Keratinocyte (primary cell): ENCODE data around the gene SF3A1. TPM values are rescaled to one million over a fixed set of nuclear protein-coding genes. Genes with fewer than 3 reads are reported as not detected.

Experiments
- DNase-seq: peaks from one replicate; pipeline ENCODE4 v3.0.0-alpha.2; 2011; ENCODE audit warnings: low read depth, missing footprints, low spot score
- FAIRE-seq: peaks from 2 replicates; lab custom pipeline; 2011; peaks lifted over from hg19 to GRCh38; lab: Jason Lieb, UNC
- H2AFZ ChIP-seq: 2 replicates; pipeline ENCODE4 v1.6.0; 2012; ENCODE audit warnings: low read length, control low read depth, inconsistent platforms; ENCODE audit not compliant: control insufficient read depth
- H3K27ac ChIP-seq: 2 replicates; pipeline ENCODE4 v1.5.1; 2011; ENCODE audit warnings: low read length; ENCODE audit not compliant: control insufficient read depth, insufficient read depth
- H3K27me3 ChIP-seq: 3 replicates; pipeline ENCODE4 v1.6.0; 2011; ENCODE audit warnings: low read length; ENCODE audit not compliant: control insufficient read depth, insufficient read depth; ENCODE audit errors: extremely low read depth
- H3K36me3 ChIP-seq, 2 experiments: 2 replicates in 1 of 2; 3 replicates in 1 of 2; pipeline ENCODE4 v1.5.1; 2011; ENCODE audit warnings: low read length in 2 of 2, mild to moderate bottlenecking in 1 of 2; ENCODE audit not compliant: control insufficient read depth in 2 of 2, insufficient read depth in 2 of 2; ENCODE audit errors: extremely low read depth in 1 of 2
- H3K4me1 ChIP-seq: 3 replicates; pipeline ENCODE4 v1.5.1; 2011; ENCODE audit warnings: low read length; ENCODE audit not compliant: control insufficient read depth, insufficient read depth; ENCODE audit errors: extremely low read depth
- H3K4me2 ChIP-seq: 3 replicates; pipeline ENCODE4 v1.6.0; 2011; ENCODE audit warnings: low read depth, low read length; ENCODE audit not compliant: control insufficient read depth, insufficient read depth; ENCODE audit errors: extremely low read depth
- H3K4me3 ChIP-seq, 3 experiments: fragments of 200-600 bp in 1 of 3; sonication (generic) in 1 of 3; 2 replicates in 2 of 3; 3 replicates in 1 of 3; pipeline ENCODE4 v1.5.1; 2011 to 2016; ENCODE audit warnings: low read length in 3 of 3, mild to moderate bottlenecking in 3 of 3, control low read depth in 2 of 3, inconsistent platforms in 1 of 3, low read depth in 1 of 3, mixed read lengths in 1 of 3, mixed run types in 1 of 3, moderate library complexity in 1 of 3; ENCODE audit not compliant: control insufficient read depth in 2 of 3, insufficient read depth in 2 of 3; ENCODE audit errors: extremely low read depth in 1 of 3
- H3K79me2 ChIP-seq: 2 replicates; pipeline ENCODE4 v1.6.0; 2012; ENCODE audit warnings: low read length; ENCODE audit not compliant: control insufficient read depth, insufficient read depth
- H3K9ac ChIP-seq: 3 replicates; pipeline ENCODE4 v1.6.0; 2011; ENCODE audit warnings: low read length; ENCODE audit not compliant: control insufficient read depth, insufficient read depth; ENCODE audit errors: extremely low read depth
- H3K9me1 ChIP-seq: 3 replicates; pipeline ENCODE4 v1.6.0; 2011; ENCODE audit warnings: low read length; ENCODE audit not compliant: control insufficient read depth, insufficient read depth; ENCODE audit errors: extremely low read depth
- H3K9me3 ChIP-seq: 2 replicates; pipeline ENCODE4 v1.5.1; 2012; ENCODE audit warnings: low read depth, low read length; ENCODE audit not compliant: control insufficient read depth
- H4K20me1 ChIP-seq: 3 replicates; pipeline ENCODE4 v1.6.0; 2011; ENCODE audit warnings: low read length; ENCODE audit not compliant: control insufficient read depth, insufficient read depth; ENCODE audit errors: extremely low read depth
- EZH2 ChIP-seq: IDR thresholded peaks from one replicate; pipeline ENCODE4 v1.6.1; 2012; ENCODE audit warnings: inconsistent platforms, mild to moderate bottlenecking, low read length, moderate library complexity
- dilution Hi-C: fragments of 300-500 bp; cut with MboI; formaldehyde crosslinking; loops from one replicate; pipeline ENCODE4 v1.7.0; 2020; ENCODE audit warnings: low sequenced_read_pairs; ENCODE audit not compliant: extremely low pct_ligation_motif_present
- polyA plus RNA-seq, 5 experiments: library from polyadenylated mRNA; depleted of rRNA in 3 of 5; stranded (reverse) in 3 of 5; stranded (forward) in 1 of 5; unstranded in 1 of 5; fragments of >200 nt; gene quantifications; 1 replicate in 1 of 5; 2 replicates in 3 of 5; 3 replicates in 1 of 5; pipeline versions ENCODE4 v1.2.1 to v1.2.3, GENCODE V29; 2011 to 2012; ENCODE audit warnings: missing spikeins in 2 of 5, low read depth in 1 of 5, low replicate concordance in 1 of 5
- TF ChIP-seq, protein P1 (sequence below), 3 experiments: IDR thresholded peaks in 1 of 3; conservative IDR thresholded peaks in 1 of 3; optimal IDR thresholded peaks in 1 of 3; 2 replicates in 2 of 3; 3 replicates in 1 of 3; pipeline versions ENCODE3 to v1.5.1; 2011; ENCODE audit warnings: low read length in 3 of 3, mild to moderate bottlenecking in 3 of 3, moderate library complexity in 2 of 3, control low read depth in 1 of 3, inconsistent platforms in 1 of 3; ENCODE audit not compliant: insufficient read depth in 2 of 3; ENCODE audit errors: extremely low read depth in 1 of 3

Gene SF3A1
- polyA plus RNA-seq, 1 donor (not counting 4 experiments of a cell fraction or from before 2014, with no cell fraction given), result 34.2 TPM

DNA sequence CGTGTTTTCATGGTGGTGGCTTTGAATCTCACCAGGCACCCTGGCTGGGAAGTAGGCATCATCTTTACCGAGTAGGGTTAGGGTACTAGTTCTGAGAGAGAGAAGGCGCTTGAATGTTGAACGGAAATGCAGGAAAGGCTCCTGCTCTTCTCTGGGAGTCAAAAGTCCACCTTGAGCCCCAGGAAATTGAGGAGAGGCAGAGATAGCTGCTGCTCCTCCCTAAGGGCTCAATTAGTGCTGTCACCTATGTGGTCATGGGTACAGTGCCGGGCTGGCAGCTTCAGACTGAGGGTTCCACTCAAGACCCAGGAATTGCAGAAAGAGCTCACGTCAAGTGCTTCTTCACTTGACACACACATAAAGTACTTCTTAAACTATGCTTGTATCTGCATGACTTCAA is 1.8 kb upstream of the SF3A1 start:
- Histone ChIP-seq H3K36me3 (peaks cover 0 to 8% of the 10 kb centered on the region in 2 experiments), H3K4me3 (no peak overlapping the region), H3K4me1 (peaks cover 18% of the 10 kb centered on the region), H3K4me2 (no peak overlapping the region), H3K9ac (no peak overlapping the region), H3K27ac (no peak overlapping the region), H3K9me3 (no peaks in the 10 kb centered on the region), H3K27me3 (no peaks in the 10 kb centered on the region), H3K79me2 (peaks cover 31% of the 10 kb centered on the region), H3K9me1 (peaks cover 5% of the 10 kb centered on the region), H4K20me1 (peaks cover 8% of the 10 kb centered on the region), H2AFZ (no peak overlapping the region)
- DNase-seq (no peak), FAIRE-seq (no peak)
- TF ChIP-seq, protein P1, sequence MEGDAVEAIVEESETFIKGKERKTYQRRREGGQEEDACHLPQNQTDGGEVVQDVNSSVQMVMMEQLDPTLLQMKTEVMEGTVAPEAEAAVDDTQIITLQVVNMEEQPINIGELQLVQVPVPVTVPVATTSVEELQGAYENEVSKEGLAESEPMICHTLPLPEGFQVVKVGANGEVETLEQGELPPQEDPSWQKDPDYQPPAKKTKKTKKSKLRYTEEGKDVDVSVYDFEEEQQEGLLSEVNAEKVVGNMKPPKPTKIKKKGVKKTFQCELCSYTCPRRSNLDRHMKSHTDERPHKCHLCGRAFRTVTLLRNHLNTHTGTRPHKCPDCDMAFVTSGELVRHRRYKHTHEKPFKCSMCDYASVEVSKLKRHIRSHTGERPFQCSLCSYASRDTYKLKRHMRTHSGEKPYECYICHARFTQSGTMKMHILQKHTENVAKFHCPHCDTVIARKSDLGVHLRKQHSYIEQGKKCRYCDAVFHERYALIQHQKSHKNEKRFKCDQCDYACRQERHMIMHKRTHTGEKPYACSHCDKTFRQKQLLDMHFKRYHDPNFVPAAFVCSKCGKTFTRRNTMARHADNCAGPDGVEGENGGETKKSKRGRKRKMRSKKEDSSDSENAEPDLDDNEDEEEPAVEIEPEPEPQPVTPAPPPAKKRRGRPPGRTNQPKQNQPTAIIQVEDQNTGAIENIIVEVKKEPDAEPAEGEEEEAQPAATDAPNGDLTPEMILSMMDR (optimal IDR thresholded peaks at IDR 0.05 in 1 of 3, IDR thresholded peaks at IDR 0.05 in 1 of 3, conservative IDR thresholded peaks at IDR 0.05 in 1 of 3; ENCODE audit: extremely low read depth in 1 of 3, insufficient read depth in 2 of 3, low read length in 3 of 3), result no peak
- no peak for TF ChIP-seq EZH2
- dilution Hi-C loops, result no loop called here

DNA sequence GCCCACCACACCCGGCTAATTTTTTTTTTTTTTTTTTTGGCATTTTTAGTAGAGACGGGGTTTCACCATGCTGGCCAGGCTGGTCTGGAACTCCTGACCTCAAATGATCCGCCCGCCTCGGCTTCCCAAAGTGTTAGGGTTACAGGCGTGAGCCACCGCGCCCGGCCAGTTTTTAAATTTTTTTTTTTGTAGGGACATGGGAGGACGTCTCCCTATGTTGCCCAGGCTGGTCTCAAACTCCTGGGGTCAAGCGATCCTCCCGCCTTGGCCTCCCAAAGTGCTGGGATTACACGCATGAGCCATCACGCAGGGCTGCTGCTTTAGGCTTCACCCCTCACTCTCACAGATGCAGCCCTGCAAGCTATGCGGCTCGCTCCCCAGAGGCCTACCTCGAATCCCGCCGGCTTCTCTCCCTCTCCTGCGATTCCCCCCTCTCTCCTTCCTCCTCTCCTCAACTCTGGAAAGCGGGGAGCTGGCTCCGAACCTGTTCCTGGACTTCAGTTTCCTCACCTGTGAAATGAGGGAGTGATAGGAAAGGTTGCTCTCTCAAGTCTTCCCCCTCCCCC is 1.0 kb upstream of the SF3A1 start:
- no peaks in the 10 kb centered on the region for H3K27me3 ChIP-seq
- peaks cover 18% of the 10 kb centered on the region for H3K4me1 ChIP-seq
- peak overlapping the region in 2 of 3 experiments; percentile 91 to 99 for H3K4me3 ChIP-seq
- peak overlapping the region; percentile 93 for H3K9ac ChIP-seq
- H3K4me2 ChIP-seq, result peak overlapping the region; percentile 95
- H2AFZ ChIP-seq, result no peak overlapping the region
- dilution Hi-C loops, result no loop called here
- H3K9me1 ChIP-seq, result peaks cover 5% of the 10 kb centered on the region
- H4K20me1 ChIP-seq, result peaks cover 8% of the 10 kb centered on the region
- TF ChIP-seq EZH2, result no peak
- TF ChIP-seq, protein P1 (optimal IDR thresholded peaks at IDR 0.05 in 1 of 3, IDR thresholded peaks at IDR 0.05 in 1 of 3, conservative IDR thresholded peaks at IDR 0.05 in 1 of 3; ENCODE audit: extremely low read depth in 1 of 3, insufficient read depth in 2 of 3, low read length in 3 of 3), result no peak
- H3K27ac ChIP-seq, result no peak overlapping the region
- H3K36me3 ChIP-seq, result peaks cover 1 to 10% of the 10 kb centered on the region in 2 experiments
- H3K9me3 ChIP-seq, result no peaks in the 10 kb centered on the region
- DNase-seq, result no peak
- H3K79me2 ChIP-seq, result peaks cover 35% of the 10 kb centered on the region
- no peak for FAIRE-seq
